GM19023 (cell line): ENCODE data around the gene JAZF1.
A peak's percentile ranks its signal among the peaks of the same experiment; 100 is the strongest.

Source experiments
- ATAC-seq: cut with Tn5 transposase; IDR thresholded peaks from one replicate; pipeline ENCODE4 v1.9.1; 2021; ENCODE audit warnings: mild to moderate bottlenecking, moderate library complexity; ENCODE audit not compliant: unreplicated experiment

JAZF1 gene

GRCh38 chr7:27950123-27950522 is 230.5 kb downstream of the JAZF1 start:
- ATAC-seq = no peak

- ATAC-seq = no peak
Observed at GRCh38 chr7:27948861-27949260, 231.7 kb downstream of the JAZF1 start.

- no peak for ATAC-seq
Observed at GRCh38 chr7:27947586-27948278, 232.9 kb downstream of the JAZF1 start.

- ATAC-seq = no peak
Observed at GRCh38 chr7:27946351-27946750, 234.2 kb downstream of the JAZF1 start.

- no peak for ATAC-seq
Observed at GRCh38 chr7:27945058-27945795, 235.4 kb downstream of the JAZF1 start.

GRCh38 chr7:27944643-27945042 is 236.0 kb downstream of the JAZF1 start:
- ATAC-seq = no peak

- ATAC-seq = no peak
Observed at GRCh38 chr7:27943241-27943640, 237.4 kb downstream of the JAZF1 start.

GRCh38 chr7:27942711-27943110 is 237.9 kb downstream of the JAZF1 start:
- no peak for ATAC-seq

GRCh38 chr7:27941522-27941921 is 239.1 kb downstream of the JAZF1 start:
- no peak for ATAC-seq

- ATAC-seq = no peak
Observed at GRCh38 chr7:27940341-27940740, 240.3 kb downstream of the JAZF1 start.

- ATAC-seq = no peak
Observed at GRCh38 chr7:27939893-27940292, 240.7 kb downstream of the JAZF1 start.

- no peak for ATAC-seq
Observed at GRCh38 chr7:27936768-27937102, 243.9 kb downstream of the JAZF1 start.

GRCh38 chr7:27936047-27936767 is 244.4 kb downstream of the JAZF1 start:
- no peak for ATAC-seq

- ATAC-seq = no peak
Observed at GRCh38 chr7:27933671-27934565, 246.7 kb downstream of the JAZF1 start.

GRCh38 chr7:27930910-27931476 is 249.6 kb downstream of the JAZF1 start:
- ATAC-seq = no peak

- no peak for ATAC-seq
Observed at GRCh38 chr7:27929127-27929526, 251.5 kb downstream of the JAZF1 start.

GRCh38 chr7:27928001-27928400 is 252.6 kb downstream of the JAZF1 start:
- no peak for ATAC-seq

GRCh38 chr7:27925573-27926201 is 254.9 kb downstream of the JAZF1 start:
- ATAC-seq = peak; percentile 72

- no peak for ATAC-seq
Observed at GRCh38 chr7:27923642-27923980, 257.0 kb downstream of the JAZF1 start.

- no peak for ATAC-seq
Observed at GRCh38 chr7:27922907-27923641, 257.5 kb downstream of the JAZF1 start.
